GM12892 (cell line): Measurements from ENCODE around the gene MMP20.

Experiments
- POLR2A ChIP-seq: IDR thresholded peaks from 2 replicates; pipeline ENCODE4 v1.6.1; 2011; ENCODE audit warnings: low read depth, low read length, control low read depth
- POLR2AphosphoS5 ChIP-seq: IDR thresholded peaks from 2 replicates; pipeline ENCODE4 v1.6.1; 2011; ENCODE audit warnings: low read depth, low read length, control low read depth
- TAF1 ChIP-seq: IDR thresholded peaks from 2 replicates; pipeline ENCODE4 v1.6.1; 2011; ENCODE audit warnings: low read depth, mild to moderate bottlenecking, control low read depth, low read length, borderline replicate concordance

GRCh38 chr11:102598272-102598671, 26.9 kb downstream of the MMP20 start:
- TF ChIP-seq POLR2A: no peak
- TF ChIP-seq TAF1: no peak
- TF ChIP-seq POLR2AphosphoS5: no peak
